IPS DF 6.9 (cell line): ENCODE data around the gene SERPINA12.

Source experiments
- DNase-seq: peaks from one replicate; pipeline ENCODE4 v3.0.0-alpha.2; 2013; ENCODE audit warnings: low read depth, low spot score
- H3K27ac ChIP-seq: one replicate; pipeline ENCODE4 v1.5.1; 2013; ENCODE audit warnings: low read length, control low read depth
- H3K27me3 ChIP-seq: 2 replicates; pipeline ENCODE4 v1.6.1; 2013; ENCODE audit warnings: mild to moderate bottlenecking, low read length; ENCODE audit not compliant: control insufficient read depth, insufficient read depth
- H3K36me3 ChIP-seq: 2 replicates; pipeline ENCODE4 v1.6.1; 2013; ENCODE audit warnings: low read length; ENCODE audit not compliant: control insufficient read depth, insufficient read depth
- H3K4me1 ChIP-seq: 2 replicates; pipeline ENCODE4 v1.6.1; 2013; ENCODE audit warnings: low read length; ENCODE audit not compliant: control insufficient read depth, insufficient read depth
- H3K4me3 ChIP-seq: 2 replicates; pipeline ENCODE4 v1.5.1; 2013; ENCODE audit warnings: mild to moderate bottlenecking, low read length
- H3K9me3 ChIP-seq: 2 replicates; pipeline ENCODE4 v1.6.1; 2013; ENCODE audit warnings: low read length, inconsistent platforms; ENCODE audit not compliant: control insufficient read depth, insufficient read depth
- WGBS: extraction: QIAGEN DNeasy Blood & Tissue Kit; methylation state at CpG from one replicate; pipeline ENCODE4 v1.1.7; 2013; ENCODE audit warnings: mixed read lengths, missing lambda C conversion rate; ENCODE audit not compliant: insufficient read length, insufficient coverage; 5-methylcytosine and 5-hydroxymethylcytosine counted together

SERPINA12 gene

GRCh38 chr14:94451091-94451771, 58.0 kb downstream of the SERPINA12 start:
- no peaks in the 10 kb centered on the region for H3K9me3 ChIP-seq
- no CpG with 5 or more reads among the region's 8 CpGs for WGBS
- H3K4me1 ChIP-seq: peaks cover 10% of the 10 kb centered on the region; the same call in 1 of the 2 replicates
- H3K27ac ChIP-seq: no peak overlapping the region
- H3K27me3 ChIP-seq: no peaks in the 10 kb centered on the region
- H3K4me3 ChIP-seq: no peak overlapping the region
- no peaks in the 10 kb centered on the region for H3K36me3 ChIP-seq
- no peak for DNase-seq

GRCh38 chr14:94450722-94451090, 58.6 kb downstream of the SERPINA12 start:
- H3K27ac ChIP-seq: no peak overlapping the region

GRCh38 chr14:94449930-94450329, 59.3 kb downstream of the SERPINA12 start:
- H3K27ac ChIP-seq: no peak overlapping the region
- no peaks in the 10 kb centered on the region for H3K9me3 ChIP-seq
- WGBS: no CpG with 5 or more reads among the region's 6 CpGs
- H3K4me1 ChIP-seq: peaks cover 10% of the 10 kb centered on the region; the same call in 1 of the 2 replicates
- H3K36me3 ChIP-seq: no peaks in the 10 kb centered on the region
- H3K27me3 ChIP-seq: no peaks in the 10 kb centered on the region
- no peak for DNase-seq
- no peak overlapping the region for H3K4me3 ChIP-seq

More at GRCh38 chr14:94450722-94451090, 58.6 kb downstream of the SERPINA12 start:
- no peaks in the 10 kb centered on the region for H3K9me3 ChIP-seq
- H3K27me3 ChIP-seq: no peaks in the 10 kb centered on the region
- no peak overlapping the region for H3K4me3 ChIP-seq
- no peaks in the 10 kb centered on the region for H3K36me3 ChIP-seq
- no peak for DNase-seq
- peaks cover 10% of the 10 kb centered on the region; the same call in 1 of the 2 replicates for H3K4me1 ChIP-seq
- no CpG with 5 or more reads among the region's 3 CpGs for WGBS

- no peaks in the 10 kb centered on the region for H3K9me3 ChIP-seq
Measured at GRCh38 chr14:94448071-94448808, 61.0 kb downstream of the SERPINA12 start.

GRCh38 chr14:94447206-94447605, 62.1 kb downstream of the SERPINA12 start:
- Histone ChIP-seq H3K36me3 (no peaks in the 10 kb centered on the region), H3K4me1 (peaks cover 6% of the 10 kb centered on the region; the same call in 1 of the 2 replicates), H3K4me3 (no peak overlapping the region), H3K9me3 (no peaks in the 10 kb centered on the region), H3K27ac (no peak overlapping the region), H3K27me3 (no peaks in the 10 kb centered on the region)
- no CpG with 5 or more reads among the region's 3 CpGs for WGBS
- DNase-seq: no peak

More at GRCh38 chr14:94448071-94448808, 61.0 kb downstream of the SERPINA12 start:
- no peak for DNase-seq
- no peak overlapping the region for H3K27ac ChIP-seq
- no peaks in the 10 kb centered on the region for H3K27me3 ChIP-seq
- no peak overlapping the region for H3K4me3 ChIP-seq
- peaks cover 10% of the 10 kb centered on the region; the same call in 1 of the 2 replicates for H3K4me1 ChIP-seq
- H3K36me3 ChIP-seq: no peaks in the 10 kb centered on the region
- no CpG with 5 or more reads among the region's 14 CpGs for WGBS

- Histone ChIP-seq H3K4me1 (peaks cover 3% of the 10 kb centered on the region; the same call in 1 of the 2 replicates), H3K27me3 (no peaks in the 10 kb centered on the region), H3K4me3 (no peak overlapping the region), H3K9me3 (no peaks in the 10 kb centered on the region), H3K36me3 (no peaks in the 10 kb centered on the region), H3K27ac (no peak overlapping the region)
- no CpG with 5 or more reads among the region's 4 CpGs for WGBS
- DNase-seq: no peak
Measured at GRCh38 chr14:94446126-94446525, 63.1 kb downstream of the SERPINA12 start.

- H3K4me1 ChIP-seq: no peaks in the 10 kb centered on the region
- no peaks in the 10 kb centered on the region for H3K36me3 ChIP-seq
- H3K4me3 ChIP-seq: no peak overlapping the region
- no peak overlapping the region for H3K27ac ChIP-seq
- no peak for DNase-seq
- H3K9me3 ChIP-seq: no peaks in the 10 kb centered on the region
- no peaks in the 10 kb centered on the region for H3K27me3 ChIP-seq
- no CpG with 5 or more reads among the region's 1 CpG for WGBS
Measured at GRCh38 chr14:94445003-94445402, 64.3 kb downstream of the SERPINA12 start.

- Histone ChIP-seq H3K4me3 (no peak overlapping the region), H3K9me3 (no peaks in the 10 kb centered on the region), H3K27ac (no peak overlapping the region), H3K4me1 (no peaks in the 10 kb centered on the region), H3K27me3 (no peaks in the 10 kb centered on the region), H3K36me3 (no peaks in the 10 kb centered on the region)
- DNase-seq: no peak
- no CpG with 5 or more reads among the region's 12 CpGs for whole genome bisulfite sequencing
Measured at GRCh38 chr14:94441531-94442205, 67.6 kb downstream of the SERPINA12 start.

GRCh38 chr14:94441130-94441529, 68.1 kb downstream of the SERPINA12 start:
- no peak for DNase-seq
- no peaks in the 10 kb centered on the region for H3K9me3 ChIP-seq
- H3K4me3 ChIP-seq: no peak overlapping the region
- H3K27ac ChIP-seq: no peak overlapping the region
- H3K36me3 ChIP-seq: no peaks in the 10 kb centered on the region
- H3K4me1 ChIP-seq: no peaks in the 10 kb centered on the region
- WGBS: no CpG with 5 or more reads among the region's 4 CpGs
- H3K27me3 ChIP-seq: no peaks in the 10 kb centered on the region

GRCh38 chr14:94439453-94440057, 69.7 kb downstream of the SERPINA12 start:
- no peaks in the 10 kb centered on the region for H3K27me3 ChIP-seq
- WGBS: no CpG with 5 or more reads among the region's 5 CpGs

More at GRCh38 chr14:94439453-94440057, 69.7 kb downstream of the SERPINA12 start:
- Histone ChIP-seq H3K4me3 (no peak overlapping the region), H3K4me1 (no peaks in the 10 kb centered on the region), H3K36me3 (no peaks in the 10 kb centered on the region), H3K27ac (no peak overlapping the region), H3K9me3 (no peaks in the 10 kb centered on the region)
- DNase-seq: no peak
